Prostate gland (tissue), 2 donors: ENCODE data around the gene SEC14L1. TPM values are rescaled to one million over a fixed set of nuclear protein-coding genes. Genes with fewer than 3 reads are reported as not detected.

Experiments used
- DNase-seq: peaks from one replicate; pipeline ENCODE4 v3.0.0-alpha.2; 2019; ENCODE audit warnings: low spot score
- H3K27ac ChIP-seq, 2 donors: fragments of 200-600 bp; sonication (generic); 2 replicates each; pipeline ENCODE4 v1.5.1; 2017 to 2019
- H3K27me3 ChIP-seq: fragments of 200-600 bp; sonication (generic); replicated peaks from 2 replicates; pipeline ENCODE4 v1.5.1; 2019; ENCODE audit not compliant: insufficient read depth
- H3K36me3 ChIP-seq, 2 donors: fragments of 200-600 bp; sonication (generic); 1 replicate in 1 of 2; 2 replicates in 1 of 2; pipeline versions ENCODE4 v1.5.1 to v1.8.1; 2017 to 2019
- H3K4me1 ChIP-seq: fragments of 200-600 bp; sonication (generic); replicated peaks from 2 replicates; pipeline ENCODE4 v1.5.1; 2019
- H3K4me3 ChIP-seq, 2 donors: fragments of 200-600 bp; sonication (generic); 2 replicates each; pipeline ENCODE4 v1.5.1; 2017 to 2019
- H3K9me3 ChIP-seq: fragments of 200-600 bp; sonication (generic); 2 replicates; pipeline ENCODE4 v1.5.1; 2017
- POLR2A ChIP-seq: fragments of 450-650 bp; IDR thresholded peaks from one replicate; pipeline ENCODE4 v1.6.1; 2016; ENCODE audit warnings: antibody characterized with exemption, mild to moderate bottlenecking
- POLR2AphosphoS5 ChIP-seq: sonication (generic); formaldehyde crosslinking; IDR thresholded peaks from one replicate; pipeline ENCODE4 v1.6.1; 2017; ENCODE audit warnings: antibody characterized with exemption
- WGBS: methylation state at CpG from one replicate; pipeline ENCODE4 v1.1.5; 2018; 5-methylcytosine and 5-hydroxymethylcytosine counted together
- intact Hi-C: fragments of 100-400 bp; cut with DNase I; formaldehyde crosslinking; loops from one replicate; pipeline ENCODE4 v1.14.2; 2022
- total RNA-seq, 2 donors: library from RNA; depleted of rRNA; stranded (reverse); fragments of >200 nt; gene quantifications; one replicate each; pipeline ENCODE4 v1.1.0, GENCODE V29; 2016
- TF ChIP-seq, protein P1 (sequence below), 4 experiments: fragments of 200-600 bp in 2 of 4; fragments of 450-650 bp in 2 of 4; sonication (generic) in 2 of 4; IDR thresholded peaks; 1 replicate in 3 of 4; 2 replicates in 1 of 4; pipeline ENCODE4 v1.5.1; 2016 to 2019; ENCODE audit warnings: antibody characterized with exemption in 4 of 4, mild to moderate bottlenecking in 2 of 4, moderate library complexity in 2 of 4

The SEC14L1 gene
- total RNA-seq, 2 donors from 2014 or later: 39.9 to 175 TPM

GRCh38 chr17:77144227-77144626 is 3.5 kb downstream of the SEC14L1 start:
- H3K9me3 ChIP-seq: no peaks in the 10 kb centered on the region
- intact Hi-C loops: loop anchor here (5.0 kb wide), 1 partner anchor 47 kb away; no protein-coding TSS in a partner anchor
- H3K4me3 ChIP-seq: no peak overlapping the region
- H3K4me1 ChIP-seq: peaks cover 8% of the 10 kb centered on the region
- no peaks in the 10 kb centered on the region for H3K27me3 ChIP-seq
- 83% methylated on average over 4 of the region's 4 CpGs for WGBS
- peak overlapping the region in 1 of 2 donors; percentile 98 for H3K27ac ChIP-seq
- TF ChIP-seq POLR2AphosphoS5: no peak
- no peaks in the 10 kb centered on the region for H3K36me3 ChIP-seq
- no peak for DNase-seq

GRCh38 chr17:77145224-77145611 is 4.4 kb downstream of the SEC14L1 start:
- H3K9me3 ChIP-seq: no peaks in the 10 kb centered on the region
- no peaks in the 10 kb centered on the region for H3K36me3 ChIP-seq
- DNase-seq: no peak
- intact Hi-C loops: loop anchor here (5.0 kb wide), 1 partner anchor 62 kb away; no protein-coding TSS in a partner anchor
- peaks cover 8% of the 10 kb centered on the region for H3K4me1 ChIP-seq
- H3K27me3 ChIP-seq: no peaks in the 10 kb centered on the region
- H3K27ac ChIP-seq: peak overlapping the region; percentile 34 to 98
- no peak overlapping the region for H3K4me3 ChIP-seq
- WGBS: 76% methylated on average over 3 of the region's 3 CpGs
- no peak for TF ChIP-seq POLR2AphosphoS5
- no peak for TF ChIP-seq POLR2A
- TF ChIP-seq, protein P1, sequence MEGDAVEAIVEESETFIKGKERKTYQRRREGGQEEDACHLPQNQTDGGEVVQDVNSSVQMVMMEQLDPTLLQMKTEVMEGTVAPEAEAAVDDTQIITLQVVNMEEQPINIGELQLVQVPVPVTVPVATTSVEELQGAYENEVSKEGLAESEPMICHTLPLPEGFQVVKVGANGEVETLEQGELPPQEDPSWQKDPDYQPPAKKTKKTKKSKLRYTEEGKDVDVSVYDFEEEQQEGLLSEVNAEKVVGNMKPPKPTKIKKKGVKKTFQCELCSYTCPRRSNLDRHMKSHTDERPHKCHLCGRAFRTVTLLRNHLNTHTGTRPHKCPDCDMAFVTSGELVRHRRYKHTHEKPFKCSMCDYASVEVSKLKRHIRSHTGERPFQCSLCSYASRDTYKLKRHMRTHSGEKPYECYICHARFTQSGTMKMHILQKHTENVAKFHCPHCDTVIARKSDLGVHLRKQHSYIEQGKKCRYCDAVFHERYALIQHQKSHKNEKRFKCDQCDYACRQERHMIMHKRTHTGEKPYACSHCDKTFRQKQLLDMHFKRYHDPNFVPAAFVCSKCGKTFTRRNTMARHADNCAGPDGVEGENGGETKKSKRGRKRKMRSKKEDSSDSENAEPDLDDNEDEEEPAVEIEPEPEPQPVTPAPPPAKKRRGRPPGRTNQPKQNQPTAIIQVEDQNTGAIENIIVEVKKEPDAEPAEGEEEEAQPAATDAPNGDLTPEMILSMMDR (IDR thresholded peaks at IDR 0.05): no peak

DNA sequence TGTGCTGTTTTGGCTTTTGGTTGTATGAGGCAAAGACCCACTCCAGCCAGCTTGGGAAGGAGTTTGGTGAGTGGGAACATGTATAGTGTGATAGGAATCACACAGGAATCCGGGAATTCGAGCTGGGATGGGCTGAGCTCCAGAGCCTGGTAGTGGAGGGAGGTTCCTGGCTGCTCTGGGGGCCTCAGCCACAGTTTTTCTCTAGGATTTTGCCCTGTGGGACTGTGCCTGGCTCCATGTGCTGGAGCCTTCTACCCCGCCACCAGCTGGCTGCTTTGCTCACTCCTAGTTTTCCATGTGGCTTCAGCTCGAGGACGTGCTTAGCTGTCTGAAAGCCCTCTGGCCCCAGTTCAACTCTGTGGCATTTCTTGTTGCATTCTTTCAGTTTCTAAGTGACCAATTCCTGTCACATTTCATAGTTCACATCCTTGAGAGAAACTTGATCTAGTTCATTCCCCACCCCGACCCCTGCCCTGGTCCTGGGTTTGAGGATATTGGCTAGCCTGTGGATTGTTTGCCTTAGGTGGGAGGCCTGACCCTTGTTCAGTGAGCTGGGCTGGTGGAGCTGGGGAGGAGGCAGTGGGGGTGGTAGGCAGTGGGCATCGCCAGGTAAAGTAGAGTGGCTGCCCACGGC is 5.0 kb downstream of the SEC14L1 start:
- DNase-seq: peak; percentile 30
- no peaks in the 10 kb centered on the region for H3K36me3 ChIP-seq
- intact Hi-C loops: loop anchor here (5.0 kb wide), 1 partner anchor 62 kb away; no protein-coding TSS in a partner anchor

GRCh38 chr17:77146246-77146632 is 5.5 kb downstream of the SEC14L1 start:
- Histone ChIP-seq H3K4me1 (peaks cover 8% of the 10 kb centered on the region), H3K27me3 (no peaks in the 10 kb centered on the region), H3K9me3 (no peaks in the 10 kb centered on the region), H3K36me3 (no peaks in the 10 kb centered on the region), H3K27ac (peak overlapping the region; percentile 41 to 98), H3K4me3 (no peak overlapping the region)
- TF ChIP-seq, protein P1 (IDR thresholded peaks at IDR 0.05): no peak
- no peak for TF ChIP-seq POLR2AphosphoS5
- no peak for TF ChIP-seq POLR2A
- intact Hi-C loops: loop anchor here (5.0 kb wide), 1 partner anchor 61 kb away; no protein-coding TSS in a partner anchor
- WGBS: 29% methylated on average over 5 of the region's 5 CpGs
- DNase-seq: no peak

More for the DNA sequence above, 5.0 kb downstream of the SEC14L1 start:
- Histone ChIP-seq H3K4me3 (no peak overlapping the region), H3K27me3 (no peaks in the 10 kb centered on the region), H3K27ac (peak overlapping the region; percentile 41 to 98), H3K9me3 (no peaks in the 10 kb centered on the region), H3K4me1 (peaks cover 8% of the 10 kb centered on the region)
- TF ChIP-seq, protein P1 (IDR thresholded peaks at IDR 0.05): peak in 1 of 4 experiments; percentile 8
- TF ChIP-seq POLR2A (no peak), POLR2AphosphoS5 (peak; percentile 9)
- WGBS: 25% methylated on average over 8 of the region's 8 CpGs

DNA sequence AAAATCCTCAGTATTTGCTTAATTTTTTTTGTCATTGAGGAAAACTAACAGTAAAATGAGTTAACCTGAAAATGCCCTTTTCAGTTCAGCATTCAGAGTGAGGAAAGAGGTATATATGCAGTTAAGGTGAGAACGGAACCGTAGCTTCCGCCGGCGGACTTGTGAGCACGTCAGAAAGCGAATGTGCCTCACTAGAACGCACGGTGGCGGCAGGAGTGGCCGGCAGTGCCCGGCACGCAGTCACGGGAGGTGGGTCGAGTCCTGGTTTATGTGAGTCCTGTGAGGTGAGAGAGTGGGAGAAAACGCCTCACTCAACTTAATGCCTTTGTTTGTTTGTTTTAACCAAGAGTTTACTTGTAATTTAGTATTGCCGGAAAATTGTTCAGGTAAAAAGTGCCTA is 6.1 kb downstream of the SEC14L1 start:
- no peaks in the 10 kb centered on the region for H3K9me3 ChIP-seq
- DNase-seq: no peak
- peak overlapping the region; percentile 4 to 98 for H3K27ac ChIP-seq
- WGBS: 58% methylated on average over 17 of the region's 17 CpGs
- TF ChIP-seq, protein P1 (IDR thresholded peaks at IDR 0.05): no peak
- TF ChIP-seq POLR2AphosphoS5: no peak
- TF ChIP-seq POLR2A: no peak
- no peak overlapping the region for H3K4me3 ChIP-seq
- intact Hi-C loops: loop anchor here (5.0 kb wide), 1 partner anchor 60 kb away; no protein-coding TSS in a partner anchor
- no peaks in the 10 kb centered on the region for H3K27me3 ChIP-seq
- peaks cover 8% of the 10 kb centered on the region for H3K4me1 ChIP-seq
- H3K36me3 ChIP-seq: no peaks in the 10 kb centered on the region
